Measurements from ENCODE around the gene ANKRD6. TPM values are rescaled to one million over a fixed set of nuclear protein-coding genes. Genes with fewer than 3 reads are reported as not detected.
"Not testable (repeated sequence)": the region's sequence is repeated elsewhere in the genome, so short reads cannot be mapped to it uniquely, and the experiment has no call there.

Gene ANKRD6
- polyA plus RNA-seq, 1 of the 3 experiments (the other 2 are of a cell fraction) = 2.6 TPM

GRCh38 chr6:89392823-89393222 lies 40.1 kb upstream of the ANKRD6 start:
- TF ChIP-seq JUND (IDR thresholded peaks at IDR 0.05) (no peak), EZH2phosphoT487 (IDR thresholded peaks at IDR 0.05; ENCODE audit: borderline replicate concordance, low read depth) (no peak), USF1 (IDR thresholded peaks at IDR 0.05; ENCODE audit: borderline replicate concordance, low read depth) (no peak), TEAD4 (IDR thresholded peaks at IDR 0.05; ENCODE audit: borderline replicate concordance, insufficient read depth) (no peak), MEF2A (IDR thresholded peaks at IDR 0.05; ENCODE audit: borderline replicate concordance, low read depth) (no peak), RXRA (IDR thresholded peaks at IDR 0.05; ENCODE audit: borderline replicate concordance, low read depth) (no peak), ZBTB33 (IDR thresholded peaks at IDR 0.05; ENCODE audit: borderline replicate concordance, low read depth) (no peak)
- Histone ChIP-seq H2AFZ (ENCODE audit: low read depth) (no peak overlapping the region), H3K79me2 (ENCODE audit: insufficient read depth) (no peaks in the 10 kb centered on the region), H3K9me2 (no peaks in the 10 kb centered on the region), H3K36me3 (replicated peaks in 1 of 2; ENCODE audit: control insufficient read depth in 1 of 2, insufficient read depth in 2 of 2, low read length in 1 of 2) (no peaks in the 10 kb centered on the region), H3K27ac (ENCODE audit: low read depth in 2 of 2, low read length in 1 of 2) (no peak overlapping the region), H3K4me3 (ENCODE audit: low read depth in 2 of 2, low read length in 1 of 2) (no peak overlapping the region), H4K20me1 (ENCODE audit: insufficient read depth) (no peaks in the 10 kb centered on the region), H3K4me1 (ENCODE audit: control insufficient read depth in 1 of 2, insufficient read depth in 2 of 2, low read depth in 1 of 2, low read length in 1 of 2) (no peaks in the 10 kb centered on the region), H3F3A (replicated peaks; ENCODE audit: insufficient read depth) (no peaks in the 10 kb centered on the region), H3K9me3 (no peaks in the 10 kb centered on the region), H3K27me3 (ENCODE audit: insufficient read depth) (peaks cover 5% of the 10 kb centered on the region; the same call in 1 of the 2 replicates), H3K4me2 (no peak overlapping the region), H3K9ac (no peak overlapping the region)
- POLR2A ChIA-PET = no interaction called here
- no peak for DNase-seq
- CTCF ChIA-PET = no interaction called here

DNA sequence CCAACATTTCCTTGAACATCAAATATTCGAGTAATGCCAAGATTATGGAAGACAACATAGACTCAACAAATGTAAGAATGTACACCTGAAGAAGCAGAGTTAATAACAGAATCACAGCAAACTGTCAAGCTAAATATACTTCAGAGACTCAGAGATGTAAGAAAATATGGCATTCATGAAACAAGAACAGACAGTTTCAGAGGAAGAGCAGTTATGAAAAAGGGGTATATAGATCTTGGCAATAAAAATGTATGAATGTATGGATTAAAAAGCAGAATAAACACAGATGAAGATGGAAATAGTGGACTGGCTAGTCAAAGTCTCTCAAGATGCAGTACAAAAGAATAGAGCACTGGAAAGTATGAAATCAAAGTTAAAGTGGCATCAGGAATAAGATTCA lies 39.3 kb upstream of the ANKRD6 start:
- CTCF ChIA-PET = no interaction called here
- no peak for TF ChIP-seq POLR2AphosphoS5 (IDR thresholded peaks at IDR 0.05; ENCODE audit: low read depth, low read length)
- no peak for TF ChIP-seq GATA2 (CRISPR knock-in tag; IDR thresholded peaks at IDR 0.05)
- no peak for TF ChIP-seq RFX5 (IDR thresholded peaks at IDR 0.05; ENCODE audit: low read length)
- no peak for TF ChIP-seq RXRA (IDR thresholded peaks at IDR 0.05; ENCODE audit: borderline replicate concordance, low read depth)
- no peak for TF ChIP-seq RCOR1 (IDR thresholded peaks at IDR 0.05; ENCODE audit: low read length)
- TF ChIP-seq CHD2 (IDR thresholded peaks at IDR 0.05; ENCODE audit: low read length, partially characterized antibody) = no peak
- TF ChIP-seq, protein P1, sequence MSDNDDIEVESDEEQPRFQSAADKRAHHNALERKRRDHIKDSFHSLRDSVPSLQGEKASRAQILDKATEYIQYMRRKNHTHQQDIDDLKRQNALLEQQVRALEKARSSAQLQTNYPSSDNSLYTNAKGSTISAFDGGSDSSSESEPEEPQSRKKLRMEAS (IDR thresholded peaks at IDR 0.05; ENCODE audit: low read depth) = no peak
- no peak for TF ChIP-seq SMC3 (IDR thresholded peaks at IDR 0.05; ENCODE audit: low read depth, low read length)
- no peaks in the 10 kb centered on the region for H3K79me2 ChIP-seq (ENCODE audit: insufficient read depth)
- no peaks in the 10 kb centered on the region for H3K9me3 ChIP-seq
- no peaks in the 10 kb centered on the region for H4K20me1 ChIP-seq (ENCODE audit: insufficient read depth)
- H3K4me3 ChIP-seq (ENCODE audit: low read depth in 2 of 2, low read length in 1 of 2) = no peak overlapping the region
- H3K36me3 ChIP-seq (replicated peaks in 1 of 2; ENCODE audit: control insufficient read depth in 1 of 2, insufficient read depth in 2 of 2, low read length in 1 of 2) = no peaks in the 10 kb centered on the region
- no peaks in the 10 kb centered on the region for H3K4me1 ChIP-seq (ENCODE audit: control insufficient read depth in 1 of 2, insufficient read depth in 2 of 2, low read depth in 1 of 2, low read length in 1 of 2)
- POLR2A ChIA-PET = no interaction called here
- H2AFZ ChIP-seq (ENCODE audit: low read depth) = no peak overlapping the region
- DNase-seq = no peak
- peaks cover 5% of the 10 kb centered on the region; the same call in 1 of the 2 replicates for H3K27me3 ChIP-seq (ENCODE audit: insufficient read depth)
- no peak overlapping the region for H3K9ac ChIP-seq
- WGBS (ENCODE audit: low lambda C conversion rate) = 33% methylated on average over 1 of the region's 1 CpG
- no peaks in the 10 kb centered on the region for H3F3A ChIP-seq (replicated peaks; ENCODE audit: insufficient read depth)
- no peak overlapping the region for H3K4me2 ChIP-seq
- no peaks in the 10 kb centered on the region for H3K9me2 ChIP-seq
- no peak overlapping the region for H3K27ac ChIP-seq (ENCODE audit: low read depth in 2 of 2, low read length in 1 of 2)

DNA sequence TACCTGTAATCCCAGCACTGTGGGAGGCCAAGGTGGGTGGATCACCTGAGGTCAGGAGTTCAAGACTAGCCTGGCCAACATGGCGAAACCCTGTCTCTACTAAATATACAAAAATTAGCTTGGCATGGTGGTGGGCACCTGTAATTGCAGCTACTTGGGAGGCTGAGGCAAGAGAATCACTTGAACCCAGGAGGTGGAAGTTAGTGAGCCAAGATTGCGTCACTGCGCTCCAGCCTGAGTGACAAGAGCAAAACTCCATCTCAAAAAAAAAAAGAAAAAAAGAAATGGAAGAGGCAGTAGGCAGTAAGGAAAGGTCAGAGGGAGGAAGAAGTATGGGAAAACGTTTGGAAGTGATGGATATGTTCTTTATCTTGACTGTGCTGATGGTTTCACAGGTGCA lies 35.1 kb upstream of the ANKRD6 start:
- POLR2A ChIA-PET; H2AFZ ChIP-seq (ENCODE audit: low read depth); H3K4me3 ChIP-seq (ENCODE audit: low read depth in 2 of 2, low read length in 1 of 2): not testable (repeated sequence)

More for the DNA sequence above, 35.1 kb upstream of the ANKRD6 start:
- peaks cover 11% of the 10 kb centered on the region for H3K27me3 ChIP-seq (ENCODE audit: insufficient read depth)
- CTCF ChIA-PET; H3K27ac ChIP-seq (ENCODE audit: low read depth in 2 of 2, low read length in 1 of 2); H3K79me2 ChIP-seq (ENCODE audit: insufficient read depth); H4K20me1 ChIP-seq (ENCODE audit: insufficient read depth); H3F3A ChIP-seq (replicated peaks; ENCODE audit: insufficient read depth); H3K9me2 ChIP-seq; H3K4me2 ChIP-seq; H3K9ac ChIP-seq; H3K36me3 ChIP-seq (replicated peaks in 1 of 2; ENCODE audit: control insufficient read depth in 1 of 2, insufficient read depth in 2 of 2, low read length in 1 of 2); H3K9me3 ChIP-seq; H3K4me1 ChIP-seq (ENCODE audit: control insufficient read depth in 1 of 2, insufficient read depth in 2 of 2, low read depth in 1 of 2, low read length in 1 of 2); DNase-seq: not testable (repeated sequence)
- WGBS (ENCODE audit: low lambda C conversion rate) = 68% methylated on average over 4 of the region's 4 CpGs
